ENCODE data around the gene METTL1. TPM values are rescaled to one million over a fixed set of nuclear protein-coding genes. Genes with fewer than 3 reads are reported as not detected.

Gene METTL1
- total and polyA plus RNA-seq, 2 experiments from 2014 or later: 18.9 to 39.5 TPM

GRCh38 chr12:57739914-57740538, 31.9 kb downstream of the METTL1 start:
- H3K4me3 ChIP-seq: no peak overlapping the region
- H4K20me1 ChIP-seq (replicated peaks; ENCODE audit: insufficient read depth): no peaks in the 10 kb centered on the region
- no peaks in the 10 kb centered on the region for H3K9me2 ChIP-seq (ENCODE audit: insufficient read depth)
- H3K27ac Mint-ChIP-seq: no peak overlapping the region
- H3K36me3 Mint-ChIP-seq (ENCODE audit: low read depth): no peaks in the 10 kb centered on the region; the same call in 2 of the 3 replicates
- H2AFZ ChIP-seq: no peak overlapping the region
- H3K4me1 ChIP-seq (ENCODE audit: insufficient read depth): peaks cover 19% of the 10 kb centered on the region
- 0 out of 2 replicates have a peak overlapping the region, but pooled peaks have one; percentile 91 for H3K4me2 ChIP-seq
- H3K79me2 ChIP-seq (replicated peaks; ENCODE audit: insufficient read depth): no peaks in the 10 kb centered on the region
- H3K9me3 Mint-ChIP-seq: peaks cover 2% of the 10 kb centered on the region
- peaks cover 89% of the 10 kb centered on the region for H3K27me3 ChIP-seq (ENCODE audit: insufficient read depth)
- peaks cover 34% of the 10 kb centered on the region for H3K4me1 Mint-ChIP-seq
- TF ChIP-seq POLR2AphosphoS5 (IDR thresholded peaks at IDR 0.05; ENCODE audit: low read depth) (no peak), EZH2phosphoT487 (IDR thresholded peaks at IDR 0.05; ENCODE audit: unreplicated experiment) (no peak), EZH2 (IDR thresholded peaks at IDR 0.05; ENCODE audit: low read depth, unreplicated experiment) (no peak), ZNF114 (CRISPR knock-in tag; IDR thresholded peaks at IDR 0.05) (no peak), NANOG (IDR thresholded peaks at IDR 0.05; ENCODE audit: borderline replicate concordance) (no peak), ZNF462 (CRISPR knock-in tag; IDR thresholded peaks at IDR 0.05) (no peak), ETS1 (IDR thresholded peaks at IDR 0.05) (no peak), REST (IDR thresholded peaks at IDR 0.05; ENCODE audit: unreplicated experiment) (no peak), JUNB (IDR thresholded peaks at IDR 0.05; ENCODE audit: unreplicated experiment) (no peak), CREB1 (CRISPR knock-in tag; IDR thresholded peaks at IDR 0.05; ENCODE audit: low read depth) (no peak), CTCF (conservative IDR thresholded peaks at IDR 0.05; ENCODE audit: low read depth in 2 of 2) (no peak), STAT1 (IDR thresholded peaks at IDR 0.05; ENCODE audit: unreplicated experiment) (no peak), ZNF331 (CRISPR knock-in tag; IDR thresholded peaks at IDR 0.05; ENCODE audit: low read depth) (no peak)
- H3K27ac ChIP-seq (ENCODE audit: low read depth): no peak overlapping the region
- no peak overlapping the region for H3K4me3 Mint-ChIP-seq
- H3F3A ChIP-seq (replicated peaks; ENCODE audit: low read depth): peaks cover 10% of the 10 kb centered on the region
- DNase-seq (ENCODE audit: low spot score) (no peak), ATAC-seq (no peak)
- no peaks in the 10 kb centered on the region for H3K36me3 ChIP-seq (ENCODE audit: insufficient read depth)
- peaks cover 72% of the 10 kb centered on the region for H3K27me3 Mint-ChIP-seq (ENCODE audit: insufficient read depth, low read depth, poor library complexity)
